Left colon (tissue), 2 donors: Measurements from ENCODE around the gene LAMC1. TPM values are rescaled to one million over a fixed set of nuclear protein-coding genes. Genes with fewer than 3 reads are reported as not detected.
"Not testable (repeated sequence)": the region's sequence is repeated elsewhere in the genome, so short reads cannot be mapped to it uniquely, and the experiment has no call there.

Experiments
- ATAC-seq: fragments of 200-7000 bp; cut with Tn5 transposase; one replicate; pipeline ENCODE4 v1.9.1; 2020; ENCODE audit warnings: mild to moderate bottlenecking, moderate library complexity
- DNase-seq, 2 donors: peaks; one replicate each; pipeline ENCODE4 v3.0.0-alpha.2; 2020
- intact Hi-C, 2 donors: fragments of 100-400 bp; cut with DNase I in 1 of 2; cut with micrococcal nuclease in 1 of 2; formaldehyde crosslinking; loops; one replicate each; pipeline versions ENCODE4 v1.11.2 to v1.14.0; 2022; cut with DNase I, micrococcal nuclease
- total RNA-seq, 2 donors: library from RNA; stranded (reverse); fragmentation: NEBNext Ultra II Directional; extraction: Animal tissue kit (Norgen Biotek cat#: 25700); gene quantifications; one replicate each; pipeline ENCODE4 v1.2.1, GENCODE V29; 2021
- donor health status: DM: no; HTN: no; CAD: no.
- donor health status: DM: yes; HTN: yes; CAD: no.

The LAMC1 gene
- total RNA-seq, 2 donors from 2014 or later = 32.3 to 54.8 TPM

DNA sequence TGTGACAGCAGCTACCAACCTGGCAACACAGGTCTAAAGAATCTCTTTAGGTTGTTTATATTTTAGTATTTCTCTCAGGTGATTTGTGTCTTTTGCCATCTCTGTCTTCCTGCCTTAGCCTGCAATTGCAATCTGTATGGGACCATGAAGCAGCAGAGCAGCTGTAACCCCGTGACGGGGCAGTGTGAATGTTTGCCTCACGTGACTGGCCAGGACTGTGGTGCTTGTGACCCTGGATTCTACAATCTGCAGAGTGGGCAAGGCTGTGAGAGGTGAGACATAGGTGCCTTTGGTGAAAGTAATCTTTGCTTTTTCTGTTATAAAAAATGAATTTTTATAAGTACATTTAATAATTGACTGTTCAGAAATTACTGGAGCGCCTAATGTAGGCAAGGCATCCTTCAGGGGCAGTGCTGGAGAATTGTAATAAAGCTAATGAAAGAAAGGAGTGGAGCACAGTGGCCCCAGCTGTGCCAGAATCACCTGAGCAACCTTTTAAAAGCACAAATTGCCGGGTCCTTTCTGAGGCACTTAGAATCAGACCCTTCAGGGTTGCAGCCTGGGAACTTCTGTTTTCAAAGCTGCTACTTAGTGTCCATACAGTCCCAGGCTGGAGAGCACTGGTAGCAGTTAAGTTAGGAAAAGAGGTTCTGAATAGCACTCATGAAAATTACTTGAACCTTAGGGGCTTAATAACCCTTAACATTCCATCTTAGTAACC lies 102.2 kb downstream of the LAMC1 start:
- DNase-seq = no peak
- intact Hi-C loops = loop anchor here in 1 of 2 donors (10.0 kb wide), 1 partner anchor 161 kb away; no protein-coding TSS in a partner anchor
- no peak for ATAC-seq

DNA sequence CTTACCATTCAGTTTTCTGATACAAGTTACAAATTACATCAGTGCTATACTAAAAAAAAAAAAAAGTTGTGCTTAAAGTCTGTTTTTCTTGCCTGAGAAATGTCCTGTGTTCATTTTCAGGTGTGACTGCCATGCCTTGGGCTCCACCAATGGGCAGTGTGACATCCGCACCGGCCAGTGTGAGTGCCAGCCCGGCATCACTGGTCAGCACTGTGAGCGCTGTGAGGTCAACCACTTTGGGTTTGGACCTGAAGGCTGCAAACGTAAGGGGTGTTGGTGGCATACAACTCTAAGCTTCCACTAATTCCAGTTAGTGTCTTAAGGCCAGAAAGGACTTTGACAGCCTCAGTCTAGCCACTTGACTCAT lies 102.8 kb downstream of the LAMC1 start:
- DNase-seq = no peak
- intact Hi-C loops = loop anchor here in 1 of 2 donors (10.0 kb wide), 1 partner anchor 161 kb away; no protein-coding TSS in a partner anchor
- ATAC-seq = no peak

DNA sequence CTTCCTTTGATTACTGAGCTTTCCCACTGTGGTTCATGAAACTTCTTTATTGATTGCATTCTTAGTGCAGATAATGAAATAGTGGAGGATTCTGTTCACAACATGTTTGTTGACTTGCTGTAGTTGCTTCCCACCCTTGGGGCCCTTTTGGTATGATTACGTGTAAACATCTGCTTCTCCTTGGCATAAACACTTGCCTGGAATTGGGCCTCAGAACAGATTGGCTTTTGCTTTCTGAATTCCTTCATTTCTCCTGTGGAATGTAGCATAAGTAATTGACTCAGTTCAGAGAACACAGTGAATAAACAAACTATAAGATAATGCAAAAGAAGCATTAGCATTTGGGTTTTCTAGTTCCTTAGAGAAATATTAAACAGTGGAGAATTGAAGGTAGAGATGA lies 103.3 kb downstream of the LAMC1 start:
- DNase-seq (no peak), ATAC-seq (no peak)

DNA sequence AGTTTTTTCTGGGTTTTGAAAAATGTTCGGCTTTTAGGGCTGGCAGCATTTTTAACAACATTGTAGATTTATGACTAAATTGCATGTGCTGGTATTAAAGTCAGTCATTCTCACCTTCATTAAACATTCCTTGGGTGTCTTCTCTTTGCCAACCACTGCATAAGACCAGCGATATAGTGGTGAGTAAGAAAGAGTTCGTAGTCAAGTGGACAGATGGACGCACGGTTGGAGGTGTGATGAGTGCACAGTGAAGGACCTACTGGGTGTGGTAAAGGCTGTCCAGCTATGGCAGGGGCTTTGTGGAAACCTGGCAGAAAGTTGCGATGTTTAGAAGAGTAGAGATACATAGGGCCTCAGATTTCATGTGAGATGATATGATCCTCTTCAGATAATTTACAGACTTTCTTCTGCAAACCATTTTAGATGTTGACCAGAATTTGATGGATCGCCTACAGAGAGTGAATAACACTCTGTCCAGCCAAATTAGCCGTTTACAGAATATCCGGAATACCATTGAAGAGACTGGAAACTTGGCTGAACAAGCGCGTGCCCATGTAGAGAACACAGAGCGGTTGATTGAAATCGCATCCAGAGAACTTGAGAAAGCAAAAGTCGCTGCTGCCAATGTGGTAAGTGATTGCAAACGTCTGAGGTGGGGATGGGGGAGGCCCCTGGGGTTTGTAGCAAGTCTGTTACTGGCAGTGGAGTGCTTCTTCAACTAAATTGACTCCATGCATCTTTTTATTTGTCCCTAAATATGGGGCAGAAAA lies 106.9 kb downstream of the LAMC1 start:
- intact Hi-C loops = loop anchor here in 1 of 2 donors (10.0 kb wide), 1 partner anchor 165 kb away; no protein-coding TSS in a partner anchor
- ATAC-seq (no peak), DNase-seq (no peak)

More for the DNA sequence above, 103.3 kb downstream of the LAMC1 start:
- intact Hi-C loops = loop anchor here in 1 of 2 donors (10.0 kb wide), 1 partner anchor 162 kb away; no protein-coding TSS in a partner anchor

DNA sequence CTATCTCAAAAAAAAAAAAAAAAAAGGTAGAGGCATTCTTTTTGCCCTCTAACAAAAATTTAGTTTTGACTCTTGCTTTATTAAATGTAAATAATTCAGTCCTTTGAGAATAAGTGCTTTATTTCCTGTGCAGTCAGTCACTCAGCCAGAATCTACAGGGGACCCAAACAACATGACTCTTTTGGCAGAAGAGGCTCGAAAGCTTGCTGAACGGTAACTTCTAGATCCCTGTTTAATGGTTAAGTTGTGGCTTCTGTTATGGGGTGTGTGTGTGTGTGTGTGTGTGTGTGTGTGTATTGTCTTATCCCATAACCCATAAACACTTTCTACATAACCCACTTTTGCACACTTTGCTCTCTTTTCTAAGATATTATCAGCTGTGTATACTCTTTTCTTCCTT lies 107.9 kb downstream of the LAMC1 start:
- DNase-seq (no peak), ATAC-seq (no peak)
- intact Hi-C loops = no loop called here

DNA sequence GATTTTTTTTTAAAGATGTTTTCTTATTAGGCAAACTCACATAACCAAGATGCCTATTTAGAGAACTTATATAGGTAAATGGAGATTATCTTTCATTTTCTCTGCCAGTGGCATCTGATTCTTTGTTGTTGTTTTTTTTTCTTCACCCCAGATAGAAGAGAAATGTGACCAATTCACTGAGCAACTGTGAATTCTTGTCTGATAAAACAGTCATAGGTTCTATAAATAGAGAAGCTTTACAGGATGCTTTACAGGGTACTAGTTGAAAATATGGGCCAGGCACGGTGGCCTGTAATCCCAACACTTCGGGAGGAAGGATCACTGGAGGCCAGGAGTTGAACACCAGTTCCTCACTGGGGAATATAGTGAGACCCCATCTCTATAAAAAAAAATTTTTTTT lies 112.1 kb downstream of the LAMC1 start:
- ATAC-seq = no peak
- DNase-seq = no peak
- intact Hi-C loops = no loop called here

DNA sequence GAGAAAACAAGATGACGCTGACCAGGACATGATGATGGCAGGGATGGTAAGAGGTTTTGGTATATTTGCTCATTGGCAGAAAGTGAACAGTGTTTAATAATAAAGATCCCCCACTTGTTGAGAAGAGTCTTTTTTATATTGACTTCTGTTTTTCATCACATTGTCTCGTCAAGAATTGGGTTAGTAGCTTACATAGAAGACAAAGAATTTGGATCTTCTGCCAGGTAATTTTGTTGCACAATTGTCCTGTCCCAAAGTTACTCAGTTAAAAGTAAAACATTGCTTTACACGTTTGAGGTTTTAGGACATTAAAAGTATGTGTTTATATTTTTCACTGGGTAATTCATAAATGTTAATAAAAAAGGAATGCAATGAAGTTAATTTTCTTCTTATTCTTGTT lies 114.6 kb downstream of the LAMC1 start:
- no peak for ATAC-seq
- intact Hi-C loops = no loop called here
- no peak for DNase-seq

DNA sequence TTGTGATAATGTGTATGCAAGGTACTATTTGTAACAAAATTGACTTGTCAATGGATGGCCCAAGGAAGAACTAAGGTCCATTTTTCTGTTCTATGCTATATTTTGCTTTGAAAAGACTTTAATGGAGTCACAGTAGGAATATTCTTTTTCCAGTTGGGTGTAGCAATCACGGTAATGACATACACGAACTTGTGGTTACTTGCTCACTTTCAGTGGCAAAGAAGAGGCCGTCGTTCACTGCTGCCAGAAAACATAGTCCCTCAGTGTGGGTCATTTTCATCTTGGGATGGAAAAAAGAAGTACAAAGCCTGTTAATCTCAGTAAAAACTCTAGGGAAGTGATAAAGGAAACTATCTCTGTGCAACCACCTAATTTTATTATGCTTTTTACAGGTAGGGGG lies 115.1 kb downstream of the LAMC1 start:
- no peak for ATAC-seq
- intact Hi-C loops = no loop called here

DNA sequence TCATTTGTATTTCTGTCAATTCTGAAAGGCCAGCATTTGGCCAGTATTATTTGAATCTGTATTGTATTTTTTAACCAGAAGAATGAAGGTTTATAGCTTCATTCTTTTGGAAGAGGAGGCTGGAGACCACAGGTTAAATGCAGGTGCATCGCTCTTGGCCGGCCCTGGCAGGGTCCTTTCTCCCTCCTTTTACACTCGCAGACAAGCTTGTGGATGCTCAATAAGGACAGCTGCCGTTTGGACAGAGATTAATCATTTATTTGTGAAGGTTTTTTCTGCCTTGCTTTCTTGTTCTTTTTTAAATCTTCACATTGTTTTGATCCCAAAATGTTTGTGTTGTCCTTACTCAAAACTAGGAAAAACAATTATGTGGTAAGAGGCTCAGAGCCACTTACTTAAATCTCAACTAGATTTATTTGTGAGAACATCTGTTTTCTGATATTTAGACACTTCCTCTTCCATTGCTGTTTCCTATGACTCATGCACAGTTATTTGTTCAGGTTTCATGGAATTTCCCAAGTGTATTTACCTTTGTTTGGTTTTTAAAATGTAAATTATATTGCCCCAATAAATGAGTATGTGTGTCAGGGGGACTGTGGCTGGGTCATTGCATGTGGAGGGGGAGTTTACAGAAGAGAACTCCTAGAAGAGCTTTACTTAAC lies 116.2 kb downstream of the LAMC1 start:
- intact Hi-C loops = no loop called here
- ATAC-seq (peak; percentile 77), DNase-seq (no peak)

More for the DNA sequence above, 115.1 kb downstream of the LAMC1 start:
- DNase-seq = no peak

DNA sequence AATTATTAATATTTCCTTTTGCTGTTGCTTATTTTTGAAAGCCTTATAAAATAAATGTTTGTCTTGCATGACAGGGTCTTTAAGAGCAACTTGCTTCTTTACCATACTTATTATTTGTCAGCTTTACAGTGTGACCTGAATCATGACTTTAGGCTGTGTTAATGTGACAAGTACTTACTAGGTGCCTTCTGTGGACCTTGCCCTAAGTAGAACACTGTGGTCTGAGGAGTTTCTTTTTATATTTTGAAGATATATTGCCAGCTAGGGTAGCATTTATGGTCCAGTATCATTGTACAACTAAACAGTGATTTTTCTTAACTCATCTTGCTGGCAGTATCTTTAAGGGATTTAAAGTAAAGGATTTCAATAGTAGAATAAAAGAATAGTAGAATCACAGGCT lies 117.4 kb downstream of the LAMC1 start:
- ATAC-seq = peak; percentile 58
- DNase-seq = no peak

DNA sequence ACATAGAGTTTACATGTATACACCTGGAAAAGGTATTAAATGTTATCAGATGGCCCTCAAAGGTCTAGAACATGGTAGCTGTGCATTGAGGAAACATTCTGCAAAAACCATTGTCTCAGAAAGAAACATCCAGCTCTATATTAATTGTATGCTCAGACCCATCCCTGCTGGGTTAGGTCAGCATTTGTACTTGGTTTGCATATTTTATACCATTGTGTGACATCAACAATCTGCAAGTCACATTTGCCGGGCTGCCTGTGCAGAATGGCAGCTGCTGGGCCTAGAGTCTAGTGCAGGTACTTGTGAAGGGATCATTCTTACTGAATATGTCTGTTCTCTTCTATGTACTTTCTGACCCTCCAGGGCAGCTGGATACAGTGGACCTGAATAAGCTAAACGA lies 119.0 kb downstream of the LAMC1 start:
- intact Hi-C loops = no loop called here
- ATAC-seq = no peak
- no peak for DNase-seq

More for the DNA sequence above, 117.4 kb downstream of the LAMC1 start:
- intact Hi-C loops = no loop called here

DNA sequence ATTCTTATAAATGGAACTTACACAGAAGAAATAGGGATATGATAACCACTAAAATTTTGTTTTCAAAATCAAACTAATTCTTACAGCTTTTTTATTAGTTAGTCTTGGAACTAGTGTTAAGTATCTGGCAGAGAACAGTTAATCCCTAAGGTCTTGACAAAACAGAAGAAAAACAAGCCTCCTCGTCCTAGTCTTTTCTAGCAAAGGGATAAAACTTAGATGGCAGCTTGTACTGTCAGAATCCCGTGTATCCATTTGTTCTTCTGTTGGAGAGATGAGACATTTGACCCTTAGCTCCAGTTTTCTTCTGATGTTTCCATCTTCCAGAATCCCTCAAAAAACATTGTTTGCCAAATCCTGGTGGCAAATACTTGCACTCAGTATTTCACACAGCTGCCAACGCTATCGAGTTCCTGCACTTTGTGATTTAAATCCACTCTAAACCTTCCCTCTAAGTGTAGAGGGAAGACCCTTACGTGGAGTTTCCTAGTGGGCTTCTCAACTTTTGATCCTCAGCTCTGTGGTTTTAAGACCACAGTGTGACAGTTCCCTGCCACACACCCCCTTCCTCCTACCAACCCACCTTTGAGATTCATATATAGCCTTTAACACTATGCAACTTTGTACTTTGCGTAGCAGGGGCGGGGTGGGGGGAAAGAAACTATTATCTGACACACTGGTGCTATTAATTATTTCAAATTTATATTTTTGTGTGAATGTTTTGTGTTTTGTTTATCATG lies 120.5 kb downstream of the LAMC1 start:
- no peak for DNase-seq
- intact Hi-C loops = no loop called here
- ATAC-seq = no peak

DNA sequence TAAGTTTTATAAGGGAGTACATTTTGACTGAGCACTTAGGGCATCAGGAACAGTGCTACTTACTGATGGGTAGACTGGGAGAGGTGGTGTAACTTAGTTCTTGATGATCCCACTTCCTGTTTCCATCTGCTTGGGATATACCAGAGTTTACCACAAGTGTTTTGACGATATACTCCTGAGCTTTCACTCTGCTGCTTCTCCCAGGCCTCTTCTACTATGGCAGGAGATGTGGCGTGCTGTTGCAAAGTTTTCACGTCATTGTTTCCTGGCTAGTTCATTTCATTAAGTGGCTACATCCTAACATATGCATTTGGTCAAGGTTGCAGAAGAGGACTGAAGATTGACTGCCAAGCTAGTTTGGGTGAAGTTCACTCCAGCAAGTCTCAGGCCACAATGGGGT lies 121.5 kb downstream of the LAMC1 start:
- ATAC-seq (no peak), DNase-seq (no peak)
- intact Hi-C loops = no loop called here

DNA sequence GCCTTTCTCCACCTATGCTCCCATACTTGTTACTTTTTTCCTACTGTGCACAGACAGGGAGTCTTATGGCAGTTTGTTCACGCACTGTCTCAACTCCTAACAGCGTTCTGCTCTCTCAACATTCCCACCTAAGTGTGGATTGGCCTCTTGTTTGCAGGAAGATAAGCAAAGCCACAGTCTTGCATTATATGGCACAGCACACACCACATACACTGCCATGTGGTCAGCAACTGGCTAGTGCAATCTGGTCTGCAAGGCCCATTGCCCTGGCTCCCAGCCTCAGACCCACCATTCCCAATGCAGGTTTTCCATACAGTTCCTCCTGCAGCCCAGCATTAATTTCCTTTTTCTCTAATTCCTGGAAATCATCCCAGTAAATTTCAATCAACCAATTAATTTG lies 124.5 kb downstream of the LAMC1 start:
- no peak for ATAC-seq
- DNase-seq = no peak
- intact Hi-C loops = no loop called here

DNA sequence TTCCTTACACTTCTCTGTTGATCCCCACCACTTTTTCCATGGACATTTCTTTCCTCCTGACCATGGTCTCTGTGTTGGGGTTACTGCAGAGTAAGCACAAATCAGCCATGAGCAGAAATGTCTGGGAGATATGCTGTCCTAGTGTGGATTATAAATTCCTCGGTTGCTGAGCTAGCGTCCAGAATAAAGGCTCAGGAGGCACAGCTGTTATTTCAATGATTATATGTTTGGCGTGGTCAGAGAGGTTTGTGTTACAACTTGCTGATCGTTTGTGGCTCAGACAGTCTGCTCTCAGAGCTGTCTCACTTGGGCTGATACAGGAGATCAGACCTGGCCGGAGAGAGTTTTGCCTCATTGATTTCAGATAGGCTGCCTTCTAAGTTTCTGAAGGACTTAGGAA lies 125.4 kb downstream of the LAMC1 start:
- intact Hi-C loops = no loop called here
- ATAC-seq (peak; percentile 8), DNase-seq (no peak)

DNA sequence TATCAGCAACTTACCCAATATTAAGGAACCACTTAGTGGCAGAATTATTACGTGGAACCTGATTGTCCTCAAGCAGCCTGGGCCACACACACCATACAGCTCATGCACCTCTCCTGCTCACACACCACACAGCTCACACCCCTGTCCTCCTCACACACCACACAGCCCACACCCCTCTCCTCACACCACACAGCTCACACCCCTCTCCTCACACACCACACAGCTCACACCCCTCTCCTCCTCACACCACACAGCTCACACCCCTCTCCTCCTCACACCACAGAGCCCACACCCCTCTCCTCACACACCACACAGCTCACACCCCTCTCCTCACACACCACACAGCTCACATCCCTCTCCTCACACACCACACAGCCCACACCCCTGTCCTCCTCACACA lies 126.1 kb downstream of the LAMC1 start:
- intact Hi-C loops = no loop called here
- no peak for ATAC-seq
- DNase-seq = no peak

DNA sequence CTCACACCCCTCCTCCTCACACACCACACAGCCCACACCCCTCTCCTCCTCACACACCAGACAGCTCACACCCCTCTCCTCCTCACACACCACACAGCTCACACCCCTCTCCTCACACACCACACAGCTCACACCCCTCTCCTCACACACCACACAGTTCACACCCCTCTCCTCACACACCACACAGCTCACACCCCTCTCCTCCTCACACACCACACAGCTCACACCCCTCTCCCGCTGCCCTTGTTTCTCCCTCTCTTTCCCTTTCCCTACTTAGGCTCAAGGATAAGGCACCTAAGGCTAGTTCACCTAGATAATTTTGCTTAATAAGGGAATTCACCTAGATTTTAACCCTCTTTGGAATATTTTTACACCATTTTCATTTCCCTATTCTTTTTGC lies 126.8 kb downstream of the LAMC1 start:
- ATAC-seq, DNase-seq, intact Hi-C loops: not testable (repeated sequence)

DNA sequence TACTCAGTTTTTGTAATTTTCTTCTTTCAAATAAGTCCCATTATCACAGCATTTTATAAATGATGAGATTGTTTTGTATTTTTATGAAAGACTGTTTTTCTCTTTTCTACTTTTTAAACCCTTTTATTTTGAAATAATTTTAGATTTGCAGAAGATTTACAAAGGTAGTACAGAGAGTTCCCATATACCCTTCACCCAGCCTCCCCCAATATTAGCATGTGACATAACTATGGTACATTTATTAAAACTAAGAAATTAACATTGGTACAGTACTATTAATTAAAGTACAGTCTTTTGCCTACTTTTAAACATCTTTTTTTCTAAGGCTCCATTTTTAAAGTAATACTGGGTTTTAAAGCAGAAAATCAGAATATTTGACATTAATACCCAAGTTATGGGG lies 127.2 kb downstream of the LAMC1 start:
- DNase-seq = no peak
- intact Hi-C loops = no loop called here

DNA sequence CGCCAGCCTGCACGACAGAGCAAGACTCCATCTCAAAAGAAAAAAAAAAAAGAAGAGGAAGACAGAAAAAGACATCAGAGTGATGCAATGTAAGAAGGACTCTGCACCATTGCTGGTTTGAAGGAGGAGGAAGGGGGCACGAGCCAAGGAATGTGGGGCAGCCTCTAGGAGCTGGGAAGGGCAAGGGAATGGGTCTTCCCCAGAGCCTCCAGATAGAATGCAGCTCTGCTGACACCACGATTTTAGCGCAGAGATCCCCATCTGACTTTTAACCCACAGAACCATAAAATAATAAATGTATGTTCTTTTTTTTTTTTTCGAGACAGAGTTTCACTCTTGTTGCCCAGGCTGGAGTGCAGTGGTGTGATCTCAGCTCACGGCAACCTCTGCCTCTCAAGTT lies 129.0 kb downstream of the LAMC1 start:
- ATAC-seq (peak; percentile 81), DNase-seq (no peak)
- intact Hi-C loops = no loop called here

More for the DNA sequence above, 127.2 kb downstream of the LAMC1 start:
- ATAC-seq = no peak
